Measurements from ENCODE around the gene SREBF2.

GRCh38 chr22:41904450-41905410, 71.8 kb downstream of the SREBF2 start:
- TF ChIP-seq HNRNPK (IDR thresholded peaks at IDR 0.05; ENCODE audit: low read depth, low read length, poor library complexity, severe bottlenecking) (no peak), ISL2 (CRISPR knock-in tag; IDR thresholded peaks at IDR 0.05) (no peak), KLF6 (CRISPR knock-in tag; IDR thresholded peaks at IDR 0.05) (no peak), PHF21A (CRISPR knock-in tag; IDR thresholded peaks at IDR 0.05) (no peak), RFX5 (IDR thresholded peaks at IDR 0.05; ENCODE audit: low read depth, low read length) (no peak)

Measured in HepG2 (cell line).